Measurements from ENCODE around the gene NTF4. TPM values are rescaled to one million over a fixed set of nuclear protein-coding genes. Genes with fewer than 3 reads are reported as not detected.

Gene NTF4
- total RNA-seq, 3 donors from 2014 or later (not counting 1 experiment from before 2014, with no cell fraction given), result not detected

GRCh38 chr19:49017041-49017665, 47.5 kb downstream of the NTF4 start, which contains the start of gene LHB:
Gene LHB, minus strand, starts transcription at chr19:49017091. Its CDS starts 10 bp downstream, at chr19:49017081.
- intact Hi-C loops (cut with micrococcal nuclease), result no loop called here
- no peak within 1 kb of the TSS for H3K27ac ChIP-seq (ENCODE audit: low read length)

DNA sequence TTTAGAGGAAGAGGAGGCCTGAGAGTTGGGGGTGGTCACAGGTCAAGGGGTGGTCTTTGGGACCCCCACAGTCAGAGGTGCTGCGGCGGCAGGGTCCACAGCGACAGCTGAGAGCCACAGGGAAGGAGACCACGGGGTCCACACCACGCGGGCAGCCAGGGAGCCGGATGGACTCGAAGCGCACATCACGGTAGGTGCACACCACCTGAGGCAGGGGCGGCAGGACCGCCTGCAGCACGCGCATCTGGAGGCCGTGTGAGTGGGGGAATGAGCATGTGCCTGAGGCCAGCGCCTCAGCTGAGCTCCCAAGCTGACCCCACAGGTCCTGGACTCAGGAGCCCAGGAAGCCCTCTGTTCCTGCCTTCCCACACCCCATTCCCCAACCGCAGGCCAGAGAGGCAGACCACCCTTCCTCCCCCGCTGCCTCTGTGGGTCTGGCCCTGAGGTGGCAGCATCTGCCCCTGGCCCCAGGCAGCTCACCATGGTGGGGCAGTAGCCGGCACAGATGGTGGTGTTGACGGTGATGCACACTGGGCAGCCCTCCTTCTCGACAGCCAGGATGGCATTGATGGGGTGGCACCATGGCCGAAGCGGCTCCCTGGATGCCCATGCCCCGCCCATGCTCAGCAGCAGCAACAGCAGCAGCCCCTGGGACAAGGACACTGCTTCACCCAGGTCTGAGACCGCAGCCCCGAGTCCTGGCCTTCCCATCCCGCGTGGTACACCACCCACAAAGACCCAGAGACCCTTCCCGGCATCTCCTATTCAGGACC, 48.4 kb downstream of the NTF4 start:
- Mint-ChIP-seq H3K27me3 (ENCODE audit: low read depth in 2 of 2) (peaks cover 0 to 7% of the 10 kb centered on the region in 2 donors), H3K4me3 (peak overlapping the region; percentile 49), H3K9me3 (no peaks in the 10 kb centered on the region)

More at GRCh38 chr19:49017041-49017665, 47.5 kb downstream of the NTF4 start, which contains the start of gene LHB:
- TF ChIP-seq CTCF (IDR thresholded peaks at IDR 0.05), result no peak
- peaks cover 3% of the 10 kb centered on the region for H3K27me3 ChIP-seq (ENCODE audit: control insufficient read depth, insufficient read depth, low read length)
- no peaks in the 10 kb centered on the region for H3K36me3 Mint-ChIP-seq
- H3K4me3 Mint-ChIP-seq, result peak within 1 kb of the TSS; percentile 86
- DNase-seq, result peak in 1 of 2 donors; percentile 8
- peak within 1 kb of the TSS; percentile 50 for H3K4me3 ChIP-seq (ENCODE audit: low read length)
- no peaks in the 10 kb centered on the region for H3K9me3 ChIP-seq (ENCODE audit: control insufficient read depth, insufficient read depth, low read length)
- peaks cover 15 to 36% of the 10 kb centered on the region in 2 donors for H3K4me1 Mint-ChIP-seq
- H3K36me3 ChIP-seq (ENCODE audit: control insufficient read depth, insufficient read depth, low read length), result no peaks in the 10 kb centered on the region
- peaks cover 33% of the 10 kb centered on the region for H3K4me1 ChIP-seq (ENCODE audit: control insufficient read depth, insufficient read depth, low read length)
- ATAC-seq, result no peak
- WGBS (ENCODE audit: insufficient coverage), result 67% methylated on average over 16 of the region's 17 CpGs
- H3K9me3 Mint-ChIP-seq, result no peaks in the 10 kb centered on the region
- H3K27ac Mint-ChIP-seq, result peak within 1 kb of the TSS in 1 of 2 donors; percentile 84
- peaks cover 0 to 7% of the 10 kb centered on the region in 2 donors for H3K27me3 Mint-ChIP-seq (ENCODE audit: low read depth in 2 of 2)

GRCh38 chr19:49014870-49015255, 49.8 kb downstream of the NTF4 start:
- intact Hi-C loops (cut with micrococcal nuclease), result no loop called here
- H3K9me3 Mint-ChIP-seq, result no peaks in the 10 kb centered on the region
- H3K4me1 Mint-ChIP-seq, result peaks cover 15 to 27% of the 10 kb centered on the region in 2 donors
- Histone ChIP-seq H3K27ac (ENCODE audit: low read length) (no peak overlapping the region), H3K4me3 (ENCODE audit: low read length) (no peak overlapping the region), H3K4me1 (ENCODE audit: control insufficient read depth, insufficient read depth, low read length) (peaks cover 25% of the 10 kb centered on the region), H3K9me3 (ENCODE audit: control insufficient read depth, insufficient read depth, low read length) (no peaks in the 10 kb centered on the region), H3K27me3 (ENCODE audit: control insufficient read depth, insufficient read depth, low read length) (peaks cover 3% of the 10 kb centered on the region), H3K36me3 (ENCODE audit: control insufficient read depth, insufficient read depth, low read length) (peaks cover 19% of the 10 kb centered on the region)
- peaks cover 0 to 4% of the 10 kb centered on the region in 2 donors for H3K27me3 Mint-ChIP-seq (ENCODE audit: low read depth in 2 of 2)
- H3K4me3 Mint-ChIP-seq, result no peak overlapping the region
- no peaks in the 10 kb centered on the region for H3K36me3 Mint-ChIP-seq
- 92% methylated on average over 18 of the region's 18 CpGs for WGBS (ENCODE audit: insufficient coverage)
- no peak overlapping the region for H3K27ac Mint-ChIP-seq
- no peak for ATAC-seq
- no peak for DNase-seq
- TF ChIP-seq CTCF (IDR thresholded peaks at IDR 0.05), result no peak

More for the DNA sequence above, 48.4 kb downstream of the NTF4 start:
- 95% methylated on average over 16 of the region's 29 CpGs for WGBS (ENCODE audit: insufficient coverage)
- Histone ChIP-seq H3K27me3 (ENCODE audit: control insufficient read depth, insufficient read depth, low read length) (peaks cover 3% of the 10 kb centered on the region), H3K27ac (ENCODE audit: low read length) (no peak overlapping the region), H3K4me1 (ENCODE audit: control insufficient read depth, insufficient read depth, low read length) (peaks cover 33% of the 10 kb centered on the region), H3K4me3 (ENCODE audit: low read length) (no peak overlapping the region), H3K36me3 (ENCODE audit: control insufficient read depth, insufficient read depth, low read length) (peaks cover 6% of the 10 kb centered on the region), H3K9me3 (ENCODE audit: control insufficient read depth, insufficient read depth, low read length) (no peaks in the 10 kb centered on the region)
- TF ChIP-seq CTCF (IDR thresholded peaks at IDR 0.05), result no peak
- no peak for ATAC-seq
- peaks cover 15 to 33% of the 10 kb centered on the region in 2 donors for H3K4me1 Mint-ChIP-seq
- intact Hi-C loops (cut with micrococcal nuclease), result no loop called here
- peak in 1 of 2 donors; percentile 6 for DNase-seq
- no peak overlapping the region for H3K27ac Mint-ChIP-seq
- H3K36me3 Mint-ChIP-seq, result no peaks in the 10 kb centered on the region

Measured in natural killer cell (primary cell).